Neuron (in vitro differentiated cells): ENCODE measurements around the gene RPL26.
"Not testable (repeated sequence)": the region's sequence is repeated elsewhere in the genome, so short reads cannot be mapped to it uniquely, and the experiment has no call there.

Source experiments
- H2AFZ ChIP-seq: one replicate; pipeline ENCODE4 v1.6.1; 2013; ENCODE audit warnings: low read depth, mild to moderate bottlenecking, inconsistent platforms, low read length, moderate library complexity
- H3K27me3 ChIP-seq: one replicate; pipeline ENCODE4 v1.6.1; 2013; ENCODE audit warnings: low read length; ENCODE audit not compliant: insufficient read depth
- H3K36me3 ChIP-seq: one replicate; pipeline ENCODE4 v1.6.1; 2013; ENCODE audit warnings: low read length; ENCODE audit not compliant: insufficient read depth
- H3K4me1 ChIP-seq: one replicate; pipeline ENCODE4 v1.6.1; 2013; ENCODE audit warnings: low read length; ENCODE audit not compliant: insufficient read depth
- H3K4me3 ChIP-seq: 2 replicates; pipeline ENCODE4 v1.5.1; 2013; ENCODE audit warnings: mild to moderate bottlenecking, low read length, moderate library complexity
- H3K9me3 ChIP-seq: one replicate; pipeline ENCODE4 v1.6.1; 2013; ENCODE audit warnings: low read length

Gene RPL26

DNA sequence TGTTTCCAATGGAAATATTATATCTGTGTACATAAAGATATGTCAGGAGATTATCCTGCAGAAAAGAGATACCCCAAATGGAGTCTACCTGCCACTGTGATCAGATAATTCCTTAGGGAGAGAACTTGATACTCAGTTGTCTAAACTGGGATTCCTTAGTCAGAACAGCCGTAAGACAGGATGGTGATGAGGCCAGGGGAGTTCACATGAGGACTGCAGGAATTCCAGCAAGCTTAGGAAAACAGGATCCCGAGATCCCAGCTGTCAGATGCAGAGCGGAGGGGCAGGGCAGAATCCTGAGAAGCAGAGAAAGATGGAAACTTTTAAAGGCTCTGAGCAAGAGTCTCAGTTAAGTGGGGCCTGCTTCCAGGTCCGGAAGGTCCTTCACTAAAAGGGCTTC lies 11.2 kb downstream of the RPL26 start:
- Histone ChIP-seq H3K36me3 (peaks cover 34% of the 10 kb centered on the region), H3K4me3 (no peak overlapping the region), H3K4me1 (peaks cover 9% of the 10 kb centered on the region), H3K27me3 (no peaks in the 10 kb centered on the region), H2AFZ (no peak overlapping the region), H3K9me3 (no peaks in the 10 kb centered on the region)

DNA sequence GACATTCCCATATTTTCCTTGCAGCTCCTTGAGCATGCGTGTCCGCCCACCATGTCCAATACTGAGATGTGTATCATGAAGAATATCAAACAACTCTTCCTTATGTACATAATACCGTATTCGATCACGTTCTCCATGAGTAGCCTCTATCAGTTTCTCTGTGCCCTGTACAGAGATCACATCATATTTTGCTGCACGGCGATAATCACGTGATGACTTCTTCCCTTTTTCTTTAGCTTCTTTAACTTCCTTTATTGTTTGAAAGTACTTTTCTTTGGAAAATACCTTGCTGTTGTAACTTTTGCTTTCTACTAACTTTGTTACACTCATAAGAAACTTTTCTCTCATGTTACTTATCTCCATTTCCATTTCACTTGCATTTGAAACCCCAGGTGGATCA lies 13.0 kb downstream of the RPL26 start:
- peaks cover 44% of the 10 kb centered on the region for H3K36me3 ChIP-seq
- H3K27me3 ChIP-seq: no peaks in the 10 kb centered on the region
- no peaks in the 10 kb centered on the region for H3K9me3 ChIP-seq
- H2AFZ ChIP-seq: no peak overlapping the region
- H3K4me1 ChIP-seq: no peaks in the 10 kb centered on the region
- no peak overlapping the region for H3K4me3 ChIP-seq

DNA sequence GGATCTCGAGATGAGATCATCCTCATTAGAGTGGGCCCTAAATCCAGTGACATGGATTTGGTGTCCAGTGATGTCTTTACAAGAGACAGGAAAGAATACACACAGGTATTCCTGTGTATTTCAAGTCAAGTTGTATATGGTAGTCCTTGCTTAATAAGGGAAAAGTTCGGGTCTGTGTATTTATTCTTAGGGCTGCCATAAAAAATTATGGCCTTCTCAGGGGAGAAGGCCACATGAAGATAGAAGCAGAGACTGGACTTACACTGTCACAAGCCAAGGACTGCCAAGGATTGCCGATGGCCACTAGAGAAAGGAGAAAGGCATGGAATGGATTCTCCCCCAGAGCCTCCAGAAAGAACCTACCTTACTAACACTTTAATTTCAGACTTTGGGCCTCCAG lies 14.8 kb downstream of the RPL26 start:
- H3K36me3 ChIP-seq: peaks cover 50% of the 10 kb centered on the region
- no peaks in the 10 kb centered on the region for H3K4me1 ChIP-seq
- H2AFZ ChIP-seq: no peak overlapping the region
- H3K9me3 ChIP-seq: no peaks in the 10 kb centered on the region
- no peak overlapping the region for H3K4me3 ChIP-seq
- no peaks in the 10 kb centered on the region for H3K27me3 ChIP-seq

DNA sequence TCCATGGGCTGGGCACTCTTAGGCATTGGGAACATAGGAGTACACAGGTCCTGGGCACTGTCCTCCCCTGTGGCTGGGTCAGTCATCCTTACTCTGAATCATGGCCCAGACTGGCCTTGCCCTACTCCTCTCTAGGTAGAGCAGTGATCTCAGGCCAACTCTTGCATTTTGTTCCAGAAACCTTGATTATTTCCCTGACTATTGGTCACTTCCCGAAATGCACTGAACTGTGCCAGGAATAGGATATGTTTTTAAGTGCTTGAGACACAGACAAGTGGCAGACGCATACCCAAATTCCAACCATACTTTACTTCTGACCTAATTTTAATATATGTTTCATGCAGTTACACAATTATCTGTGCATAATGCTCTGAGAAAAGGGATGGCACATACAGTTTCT lies 16.8 kb downstream of the RPL26 start:
- Histone ChIP-seq H3K4me3 (no peak overlapping the region), H3K4me1 (no peaks in the 10 kb centered on the region), H3K27me3 (no peaks in the 10 kb centered on the region), H3K36me3 (peaks cover 40% of the 10 kb centered on the region), H3K9me3 (no peaks in the 10 kb centered on the region), H2AFZ (no peak overlapping the region)

DNA sequence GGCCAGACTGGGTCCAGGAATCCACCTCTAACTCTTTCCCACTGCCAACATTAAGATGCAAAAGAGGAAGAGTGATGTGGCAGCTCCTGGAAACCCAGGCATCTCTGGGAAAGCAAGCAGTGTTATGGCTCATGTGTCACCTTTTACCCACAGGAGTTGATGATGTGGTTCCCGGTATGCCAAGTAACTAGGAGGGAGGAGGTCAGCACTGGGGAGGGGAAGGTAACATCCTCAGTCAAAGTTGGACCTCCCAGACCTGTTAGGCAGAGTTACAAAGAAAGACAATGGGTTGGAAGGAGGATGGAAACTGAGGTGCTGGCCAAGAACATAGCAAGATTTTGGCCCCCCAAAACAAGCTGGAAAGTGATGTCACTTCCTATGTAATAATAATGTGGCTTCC lies 17.9 kb downstream of the RPL26 start:
- no peaks in the 10 kb centered on the region for H3K27me3 ChIP-seq
- no peaks in the 10 kb centered on the region for H3K9me3 ChIP-seq
- peaks cover 36% of the 10 kb centered on the region for H3K36me3 ChIP-seq
- no peak overlapping the region for H2AFZ ChIP-seq
- H3K4me3 ChIP-seq: no peak overlapping the region
- H3K4me1 ChIP-seq: no peaks in the 10 kb centered on the region

DNA sequence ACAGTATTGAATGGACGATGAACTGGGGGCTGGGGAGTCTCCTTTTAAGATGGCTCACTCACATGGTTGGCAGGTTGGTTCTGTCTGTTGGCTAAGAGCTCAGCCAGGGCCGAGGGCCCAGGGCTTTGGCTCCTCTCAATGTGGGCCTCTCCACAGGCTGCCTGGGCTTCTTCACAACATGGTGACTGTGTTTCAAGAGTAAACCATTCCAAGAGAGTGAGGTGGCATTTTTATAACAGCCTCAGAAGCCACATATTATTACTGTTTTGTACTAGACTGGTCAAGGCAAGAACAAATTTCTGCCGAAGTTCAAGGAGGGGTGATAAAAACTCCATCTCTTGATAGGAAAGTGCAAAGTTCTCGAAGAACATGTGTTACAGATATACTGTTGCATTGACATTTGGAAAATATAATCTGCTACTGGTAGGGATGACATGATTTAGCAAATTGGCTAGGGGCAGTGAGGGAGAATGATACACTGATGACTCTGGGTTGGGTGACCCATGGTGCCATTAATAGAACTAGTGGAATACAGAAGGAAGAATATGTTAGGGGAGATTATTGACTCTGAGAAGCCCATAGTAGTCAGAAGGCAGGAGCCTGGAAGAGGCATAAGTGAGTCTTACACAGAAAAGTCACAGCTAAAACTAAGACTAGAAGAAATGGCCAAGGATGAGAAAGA lies 20.2 kb downstream of the RPL26 start:
- H2AFZ ChIP-seq: no peak overlapping the region
- no peaks in the 10 kb centered on the region for H3K27me3 ChIP-seq
- H3K36me3 ChIP-seq: peaks cover 16% of the 10 kb centered on the region
- H3K4me3 ChIP-seq: no peak overlapping the region
- H3K9me3 ChIP-seq: no peaks in the 10 kb centered on the region
- no peaks in the 10 kb centered on the region for H3K4me1 ChIP-seq

DNA sequence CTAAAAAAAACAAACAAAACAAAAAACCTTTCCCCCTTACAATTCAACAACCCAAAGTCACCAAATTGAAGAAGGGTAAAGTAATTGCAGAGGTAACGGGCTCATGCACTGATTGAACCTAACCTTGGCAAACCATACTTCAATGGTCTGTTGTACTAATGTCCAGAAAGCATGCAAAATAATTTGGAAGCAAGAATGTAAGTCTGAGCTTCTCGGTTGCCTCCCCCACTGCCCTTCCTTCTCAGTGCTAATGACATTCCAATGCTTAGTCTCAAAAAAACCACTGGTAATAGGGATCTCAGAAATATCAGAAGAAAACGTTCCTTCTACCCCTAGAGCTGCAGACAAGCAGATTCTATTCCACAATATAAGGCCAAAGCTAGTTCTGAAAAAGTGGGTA lies 22.2 kb downstream of the RPL26 start:
- no peak overlapping the region for H3K4me3 ChIP-seq
- H3K27me3 ChIP-seq: no peaks in the 10 kb centered on the region
- H3K9me3 ChIP-seq: peaks cover 2% of the 10 kb centered on the region
- no peaks in the 10 kb centered on the region for H3K4me1 ChIP-seq
- H3K36me3 ChIP-seq: peaks cover 12% of the 10 kb centered on the region
- no peak overlapping the region for H2AFZ ChIP-seq

DNA sequence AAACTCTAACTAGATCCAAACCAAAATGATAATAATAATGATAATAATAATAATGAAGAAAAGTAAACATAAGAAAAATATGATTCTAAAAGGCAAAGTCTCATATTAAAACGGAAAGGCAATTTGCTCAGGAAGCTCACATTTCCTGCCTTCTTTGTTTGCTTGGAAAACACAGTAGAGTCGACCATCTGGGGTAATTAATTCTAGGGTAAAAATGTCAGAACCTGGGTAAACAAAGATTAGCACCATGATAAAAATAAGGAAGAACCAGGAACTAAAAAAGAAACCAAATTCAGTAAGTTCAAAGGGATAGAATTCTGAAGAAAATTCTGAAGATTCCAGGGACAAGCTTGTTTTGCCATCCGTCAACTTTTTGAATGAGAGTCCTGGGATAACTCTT lies 22.7 kb downstream of the RPL26 start:
- H3K4me1 ChIP-seq: no peaks in the 10 kb centered on the region
- H3K9me3 ChIP-seq: peaks cover 2% of the 10 kb centered on the region
- no peak overlapping the region for H2AFZ ChIP-seq
- H3K36me3 ChIP-seq: peaks cover 9% of the 10 kb centered on the region
- H3K27me3 ChIP-seq: no peaks in the 10 kb centered on the region
- no peak overlapping the region for H3K4me3 ChIP-seq

DNA sequence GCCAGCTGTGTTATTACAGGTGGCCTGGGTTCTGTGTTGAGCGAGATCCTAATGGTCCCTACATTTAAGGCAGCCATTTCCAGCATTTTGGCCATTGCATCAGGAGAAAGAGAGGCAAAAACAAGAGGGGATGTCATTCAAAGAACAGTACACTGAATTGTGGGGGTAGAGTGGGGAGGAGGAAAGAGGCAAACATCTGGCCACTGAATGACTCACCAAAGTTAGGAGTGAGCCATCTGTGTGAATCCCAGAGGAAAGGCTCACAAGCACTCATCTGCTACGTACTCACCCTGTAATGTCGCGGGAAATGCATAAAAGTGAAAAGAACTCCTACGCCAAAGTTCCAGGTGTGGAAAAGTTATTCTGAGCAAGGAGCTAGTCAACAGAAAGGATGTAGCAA lies 23.2 kb downstream of the RPL26 start:
- Histone ChIP-seq H3K36me3 (peaks cover 4% of the 10 kb centered on the region), H2AFZ (no peak overlapping the region), H3K4me3 (no peak overlapping the region), H3K9me3 (peaks cover 2% of the 10 kb centered on the region), H3K27me3 (no peaks in the 10 kb centered on the region), H3K4me1 (no peaks in the 10 kb centered on the region)

DNA sequence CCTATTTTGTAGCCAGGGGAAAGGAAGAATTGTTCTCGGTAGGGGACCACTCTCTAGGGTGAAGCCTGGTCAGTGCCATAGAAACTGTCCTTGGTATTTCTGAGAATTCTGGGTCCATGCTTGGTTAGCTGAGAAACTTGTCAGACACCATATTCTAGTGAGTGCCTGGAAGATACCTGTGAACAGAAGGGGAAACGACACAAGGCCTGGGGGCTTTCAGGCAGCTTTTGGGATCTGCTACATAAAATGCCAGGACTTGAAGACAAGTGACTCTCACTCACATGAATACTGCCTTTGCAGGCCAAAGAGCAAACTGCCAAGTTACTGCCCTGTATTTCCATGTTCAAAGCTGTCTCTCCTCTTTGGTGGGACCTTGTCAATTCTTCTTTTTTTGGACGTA lies 25.1 kb downstream of the RPL26 start:
- H3K36me3 ChIP-seq: no peaks in the 10 kb centered on the region
- no peaks in the 10 kb centered on the region for H3K27me3 ChIP-seq
- peaks cover 9% of the 10 kb centered on the region for H3K4me1 ChIP-seq
- no peak overlapping the region for H3K4me3 ChIP-seq
- no peak overlapping the region for H2AFZ ChIP-seq
- H3K9me3 ChIP-seq: peaks cover 2% of the 10 kb centered on the region

DNA sequence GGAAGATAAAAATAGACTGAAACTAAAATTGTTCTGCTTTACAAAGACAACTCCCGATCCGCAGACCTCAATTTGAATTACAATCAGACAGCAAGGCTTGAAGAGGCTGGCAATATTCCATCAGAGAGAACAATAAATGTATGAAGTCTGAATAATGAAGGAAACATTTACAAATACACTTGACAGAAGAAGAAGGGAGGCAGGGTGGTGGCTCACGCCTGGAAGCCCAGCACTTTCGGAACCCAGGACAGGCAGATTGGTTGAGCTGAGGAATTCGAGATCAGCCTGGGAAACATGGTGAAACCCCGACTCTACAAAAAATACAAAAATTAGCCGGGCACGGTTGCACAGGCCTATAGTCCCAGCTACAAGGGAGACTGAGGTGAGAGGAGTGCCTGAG lies 28.8 kb downstream of the RPL26 start:
- peaks cover 9% of the 10 kb centered on the region for H3K4me1 ChIP-seq
- no peak overlapping the region for H2AFZ ChIP-seq
- no peak overlapping the region for H3K4me3 ChIP-seq
- H3K9me3 ChIP-seq: peaks cover 2% of the 10 kb centered on the region
- H3K27me3 ChIP-seq: no peaks in the 10 kb centered on the region
- H3K36me3 ChIP-seq: no peaks in the 10 kb centered on the region

DNA sequence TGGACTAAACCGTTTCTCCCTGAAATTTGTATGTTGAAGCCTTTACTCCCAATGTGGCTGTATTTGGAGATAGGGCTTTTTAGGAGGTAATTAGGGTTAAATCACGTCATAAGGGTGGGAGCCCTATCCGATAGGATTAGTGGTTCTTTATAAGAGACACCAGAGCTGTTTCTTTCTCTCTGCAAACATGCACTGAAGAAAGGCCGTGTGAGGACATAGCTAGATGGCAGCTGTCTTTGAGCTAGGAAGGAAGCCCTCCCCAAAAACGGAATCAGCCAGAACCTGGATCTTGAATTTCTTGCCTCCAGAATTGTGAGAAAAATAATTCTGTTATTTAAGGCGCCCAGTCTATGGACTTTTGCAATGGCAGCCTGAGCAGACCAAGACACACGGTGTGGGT lies 29.3 kb downstream of the RPL26 start:
- Histone ChIP-seq H3K9me3 (peaks cover 2% of the 10 kb centered on the region), H2AFZ (no peak overlapping the region), H3K4me1 (peaks cover 9% of the 10 kb centered on the region), H3K4me3 (no peak overlapping the region), H3K27me3 (no peaks in the 10 kb centered on the region), H3K36me3 (no peaks in the 10 kb centered on the region)

DNA sequence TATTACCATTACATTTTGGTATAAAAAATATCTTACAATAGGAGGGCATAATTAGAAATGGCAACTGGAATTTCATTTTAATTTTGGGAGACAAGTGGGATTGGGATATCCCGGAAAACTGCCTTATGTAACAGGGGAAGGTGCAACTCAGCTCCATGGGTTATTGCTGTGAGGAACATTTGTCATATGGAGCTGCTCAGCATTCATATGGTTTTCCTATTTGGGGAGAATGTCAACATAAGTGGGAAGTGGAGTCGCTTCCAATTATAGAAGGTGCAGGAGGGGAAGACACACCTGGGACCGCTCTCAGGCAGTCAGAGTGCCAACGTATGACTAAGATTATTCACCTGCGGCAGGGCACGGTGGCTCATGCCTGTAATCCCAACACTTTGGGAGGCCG lies 32.7 kb downstream of the RPL26 start:
- H3K27me3 ChIP-seq: peaks cover 6% of the 10 kb centered on the region
- peaks cover 9% of the 10 kb centered on the region for H3K4me1 ChIP-seq
- no peaks in the 10 kb centered on the region for H3K36me3 ChIP-seq
- H3K9me3 ChIP-seq: no peaks in the 10 kb centered on the region
- no peak overlapping the region for H3K4me3 ChIP-seq
- no peak overlapping the region for H2AFZ ChIP-seq

DNA sequence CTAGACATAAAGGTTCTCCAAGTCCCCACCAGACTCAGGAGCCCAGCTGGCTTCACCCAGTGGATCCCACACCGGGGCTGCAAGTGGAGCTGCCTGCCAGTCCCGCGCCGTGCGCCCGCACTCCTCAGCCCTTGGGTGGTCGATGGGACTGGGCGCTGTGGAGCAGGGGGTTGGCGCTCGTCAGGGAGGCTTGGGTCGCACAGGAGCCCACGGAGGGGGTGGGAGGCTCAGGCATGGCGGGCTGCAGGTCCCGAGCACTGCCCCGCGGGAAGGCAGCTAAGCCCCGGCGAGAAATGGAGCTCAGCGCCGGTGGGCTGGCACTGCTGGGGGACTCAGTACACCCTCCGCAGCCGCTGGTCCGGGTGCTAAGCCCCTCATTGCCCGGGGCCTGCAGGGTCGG lies 36.0 kb downstream of the RPL26 start:
- not testable (repeated sequence) for H3K4me1 ChIP-seq, H2AFZ ChIP-seq, H3K36me3 ChIP-seq, H3K27me3 ChIP-seq, H3K4me3 ChIP-seq, H3K9me3 ChIP-seq
